Calu3 (cell line): ENCODE results near the gene CPNE5. TPM values are rescaled to one million over a fixed set of nuclear protein-coding genes. Genes with fewer than 3 reads are reported as not detected.

Source experiments
- BruUV-seq: library from RNA; stranded (reverse); fragments of 400-500 nt; replicated peaks from 2 replicates; lab custom pipeline; 2021; lab: Mats Ljungman, UMichigan
- CTCF ChIA-PET: fragments of 300-600 bp; sonication (Branson Sonifier 250); formaldehyde crosslinking; loops from one replicate; lab custom pipeline; 2022; ENCODE audit warnings: antibody characterized with exemption; lab: Charles Lee
- DNase-seq: peaks from one replicate; pipeline ENCODE4 v3.0.0; 2022
- H3K27ac Mint-ChIP-seq: one replicate; pipeline ENCODE4 v1.8.0; 2022; ENCODE audit warnings: mixed read lengths; ENCODE audit not compliant: unreplicated experiment
- H3K27me3 Mint-ChIP-seq: one replicate; pipeline ENCODE4 v1.8.0; 2022; ENCODE audit warnings: mixed read lengths; ENCODE audit not compliant: unreplicated experiment
- H3K36me3 Mint-ChIP-seq: one replicate; pipeline ENCODE4 v1.8.0; 2022; ENCODE audit warnings: mild to moderate bottlenecking, moderate library complexity, mixed read lengths; ENCODE audit not compliant: insufficient read depth, unreplicated experiment
- H3K4me1 Mint-ChIP-seq: one replicate; pipeline ENCODE4 v1.8.0; 2022; ENCODE audit warnings: mild to moderate bottlenecking, low read depth, mixed read lengths; ENCODE audit not compliant: unreplicated experiment
- H3K4me3 Mint-ChIP-seq: one replicate; pipeline ENCODE4 v1.8.0; 2022; ENCODE audit warnings: mild to moderate bottlenecking, low read depth, moderate library complexity, mixed read lengths; ENCODE audit not compliant: unreplicated experiment
- H3K9me3 Mint-ChIP-seq: one replicate; pipeline ENCODE4 v1.8.0; 2022; ENCODE audit warnings: low read depth, mixed read lengths; ENCODE audit not compliant: unreplicated experiment
- intact Hi-C: fragments of 100-400 bp; cut with micrococcal nuclease; formaldehyde crosslinking; loops from one replicate; pipeline ENCODE4 v1.10.0; 2022; ENCODE audit not compliant: unreplicated experiment
- total RNA-seq: library from RNA; stranded (reverse); gene quantifications from 2 replicates; pipeline ENCODE4 v1.2.3, GENCODE V29; 2022
- TF ChIP-seq, protein P1 (sequence below): fragments of 200-600 bp; IDR thresholded peaks from one replicate; pipeline ENCODE4 v1.8.0; 2022; ENCODE audit warnings: antibody characterized with exemption; ENCODE audit not compliant: unreplicated experiment

CPNE5 gene
- total RNA-seq, 1 experiment from 2014 or later = not detected

DNA sequence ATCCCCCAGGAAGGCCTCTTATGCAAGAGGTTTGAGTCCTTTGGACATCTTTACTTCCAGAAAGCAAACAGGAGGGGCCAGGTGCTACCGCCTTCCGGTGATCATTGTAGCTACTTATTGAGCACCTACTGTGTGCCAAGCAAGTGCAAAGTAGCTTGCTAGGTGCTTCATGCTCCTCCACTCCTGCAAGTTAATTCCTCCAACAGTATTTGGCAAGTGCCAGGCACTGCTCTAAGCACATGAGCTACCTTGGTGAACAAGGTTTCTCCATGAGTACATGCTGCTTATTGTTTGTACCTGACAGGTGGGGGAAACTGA is 2.3 kb downstream of the CPNE5 start:
- Mint-ChIP-seq H3K27me3 (peaks cover 57% of the 10 kb centered on the region), H3K9me3 (no peaks in the 10 kb centered on the region), H3K4me1 (no peaks in the 10 kb centered on the region), H3K36me3 (peaks cover 5% of the 10 kb centered on the region), H3K4me3 (no peak overlapping the region), H3K27ac (no peak overlapping the region)
- no TSS peak for BruUV-seq
- TF ChIP-seq, protein P1, sequence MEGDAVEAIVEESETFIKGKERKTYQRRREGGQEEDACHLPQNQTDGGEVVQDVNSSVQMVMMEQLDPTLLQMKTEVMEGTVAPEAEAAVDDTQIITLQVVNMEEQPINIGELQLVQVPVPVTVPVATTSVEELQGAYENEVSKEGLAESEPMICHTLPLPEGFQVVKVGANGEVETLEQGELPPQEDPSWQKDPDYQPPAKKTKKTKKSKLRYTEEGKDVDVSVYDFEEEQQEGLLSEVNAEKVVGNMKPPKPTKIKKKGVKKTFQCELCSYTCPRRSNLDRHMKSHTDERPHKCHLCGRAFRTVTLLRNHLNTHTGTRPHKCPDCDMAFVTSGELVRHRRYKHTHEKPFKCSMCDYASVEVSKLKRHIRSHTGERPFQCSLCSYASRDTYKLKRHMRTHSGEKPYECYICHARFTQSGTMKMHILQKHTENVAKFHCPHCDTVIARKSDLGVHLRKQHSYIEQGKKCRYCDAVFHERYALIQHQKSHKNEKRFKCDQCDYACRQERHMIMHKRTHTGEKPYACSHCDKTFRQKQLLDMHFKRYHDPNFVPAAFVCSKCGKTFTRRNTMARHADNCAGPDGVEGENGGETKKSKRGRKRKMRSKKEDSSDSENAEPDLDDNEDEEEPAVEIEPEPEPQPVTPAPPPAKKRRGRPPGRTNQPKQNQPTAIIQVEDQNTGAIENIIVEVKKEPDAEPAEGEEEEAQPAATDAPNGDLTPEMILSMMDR = no peak
- no peak for DNase-seq
- intact Hi-C loops = no loop called here
- CTCF ChIA-PET = no interaction called here

DNA sequence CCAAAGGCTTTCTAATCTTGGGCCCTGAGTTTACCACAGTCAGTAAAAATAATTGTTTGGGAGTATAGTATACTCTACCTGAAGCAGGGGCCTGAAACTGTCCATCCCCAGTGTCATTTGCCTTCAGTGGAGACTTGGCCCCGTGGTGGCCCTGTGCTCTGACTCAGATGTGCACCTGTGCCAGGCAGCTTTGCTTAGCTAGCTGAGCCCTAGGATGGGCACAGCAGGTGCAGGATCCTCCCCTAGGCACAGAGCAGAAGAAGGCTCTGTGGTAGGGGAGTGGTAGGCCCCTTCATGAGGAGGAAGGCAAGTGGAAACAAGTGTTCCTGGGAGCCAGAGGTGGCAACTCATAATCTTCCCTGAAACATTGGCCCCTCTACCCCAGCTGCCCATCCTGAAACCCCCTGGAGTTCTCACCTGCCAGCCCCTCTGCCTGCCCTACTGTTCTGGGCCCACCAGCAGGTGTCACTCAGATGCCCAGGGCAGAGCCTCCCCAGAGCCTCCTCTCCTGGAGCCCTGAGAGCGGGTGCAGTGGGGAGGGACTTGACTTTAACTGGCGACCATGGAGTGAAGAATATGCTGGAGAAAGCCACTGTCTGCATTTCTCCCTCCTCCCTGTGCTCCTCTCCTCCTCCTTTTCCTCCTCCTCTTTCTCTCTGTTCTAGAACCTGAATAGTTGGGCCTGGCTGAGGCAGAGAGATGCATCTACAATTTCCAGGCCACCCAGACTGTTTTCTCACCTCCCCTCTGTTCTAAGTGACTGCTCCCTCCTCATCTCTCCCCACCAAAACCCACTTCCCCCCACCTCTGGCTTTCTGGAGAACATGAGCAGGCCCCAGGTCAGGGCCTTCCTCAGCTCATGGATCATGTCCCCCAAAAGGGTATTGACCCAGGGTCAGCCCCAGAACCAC is 2.9 kb downstream of the CPNE5 start:
- CTCF ChIA-PET = no interaction called here
- Mint-ChIP-seq H3K4me3 (no peak overlapping the region), H3K9me3 (no peaks in the 10 kb centered on the region), H3K36me3 (peaks cover 5% of the 10 kb centered on the region), H3K4me1 (no peaks in the 10 kb centered on the region), H3K27ac (no peak overlapping the region), H3K27me3 (peaks cover 57% of the 10 kb centered on the region)
- no TSS peak for BruUV-seq
- DNase-seq = no peak
- TF ChIP-seq, protein P1 = no peak
- intact Hi-C loops = no loop called here

DNA sequence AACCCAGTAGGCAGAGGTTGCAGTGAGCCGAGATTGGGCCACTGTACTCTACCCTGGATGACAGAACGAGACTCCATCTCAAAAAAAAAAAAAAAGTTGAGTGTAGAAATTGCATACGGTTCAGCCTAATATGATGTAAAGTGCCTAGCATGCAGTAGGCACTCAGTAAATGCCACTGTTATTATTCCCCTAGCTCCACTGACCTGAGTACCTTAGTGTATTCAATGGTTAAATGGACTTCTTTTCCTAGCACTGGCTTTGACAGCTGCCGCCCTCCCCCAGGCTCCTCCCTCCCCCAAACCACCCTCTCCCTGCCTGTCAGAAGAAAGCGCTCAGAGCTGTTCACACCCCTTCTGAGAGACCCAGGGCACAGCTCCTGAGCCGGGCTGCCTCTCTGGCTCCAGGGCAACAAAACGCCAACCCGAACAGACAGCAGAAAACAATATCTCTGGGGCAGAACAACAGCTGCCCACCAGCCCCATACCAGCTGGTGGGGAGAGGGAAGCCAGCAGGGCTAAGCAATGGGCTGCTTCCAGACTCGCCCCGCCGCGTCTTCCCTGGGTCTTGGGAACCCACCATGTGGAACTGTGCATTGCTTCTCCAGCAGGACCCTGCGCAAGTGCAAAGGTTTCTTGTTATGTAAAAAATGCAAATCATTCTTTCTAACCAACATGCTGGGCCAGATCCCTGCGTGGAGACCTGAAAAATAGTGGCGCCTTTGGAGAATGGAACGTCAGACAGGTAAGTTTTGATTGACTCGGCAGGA is 4.5 kb downstream of the CPNE5 start:
- H3K9me3 Mint-ChIP-seq = no peaks in the 10 kb centered on the region
- no peak overlapping the region for H3K27ac Mint-ChIP-seq
- peaks cover 41% of the 10 kb centered on the region for H3K27me3 Mint-ChIP-seq
- BruUV-seq = no TSS peak
- no peak overlapping the region for H3K4me3 Mint-ChIP-seq
- no peak for DNase-seq
- no peaks in the 10 kb centered on the region for H3K4me1 Mint-ChIP-seq
- intact Hi-C loops = no loop called here
- no peaks in the 10 kb centered on the region for H3K36me3 Mint-ChIP-seq
- CTCF ChIA-PET = no interaction called here
- TF ChIP-seq, protein P1 = no peak

DNA sequence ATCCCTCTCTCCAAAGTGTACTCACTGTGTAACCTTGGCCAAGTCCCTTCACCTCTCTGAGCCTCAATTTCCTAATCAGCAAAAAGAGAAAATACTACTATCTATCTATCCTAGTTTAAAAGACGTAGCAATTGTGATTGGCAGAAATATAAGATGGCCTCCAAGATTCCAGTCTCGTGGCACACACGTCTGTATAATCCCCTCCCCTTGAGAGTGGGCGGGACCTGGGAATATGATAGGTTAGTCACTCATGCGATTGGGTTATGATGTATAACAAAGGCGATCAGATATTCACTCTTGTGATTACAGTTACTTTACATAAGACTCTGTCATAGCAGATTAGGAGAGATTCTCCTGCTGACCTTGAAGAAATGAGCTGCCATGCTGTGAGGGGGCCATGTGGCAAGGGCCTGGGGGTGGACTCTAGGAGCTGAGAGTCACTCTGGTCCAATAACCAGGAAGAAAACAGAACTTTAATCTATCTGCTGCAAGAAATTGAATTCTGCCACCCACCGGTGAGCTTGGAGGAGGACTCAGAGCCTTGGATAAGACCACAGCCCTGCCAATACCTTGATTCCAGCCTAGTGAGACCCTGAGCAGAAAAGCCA is 6.0 kb downstream of the CPNE5 start:
- TF ChIP-seq, protein P1 = no peak
- CTCF ChIA-PET = no interaction called here

More for the DNA sequence above, 6.0 kb downstream of the CPNE5 start:
- no peak overlapping the region for H3K4me3 Mint-ChIP-seq
- H3K9me3 Mint-ChIP-seq = no peaks in the 10 kb centered on the region
- intact Hi-C loops = no loop called here
- H3K36me3 Mint-ChIP-seq = no peaks in the 10 kb centered on the region
- no peak overlapping the region for H3K27ac Mint-ChIP-seq
- BruUV-seq = no TSS peak
- H3K27me3 Mint-ChIP-seq = peaks cover 27% of the 10 kb centered on the region
- DNase-seq = no peak
- no peaks in the 10 kb centered on the region for H3K4me1 Mint-ChIP-seq
